Ascending aorta (tissue), 2 donors: Measurements from ENCODE around the gene CRB2. TPM values are rescaled to one million over a fixed set of nuclear protein-coding genes. Genes with fewer than 3 reads are reported as not detected.

Experiments
- DNase-seq, 2 donors: peaks; one replicate each; pipeline ENCODE4 v3.0.0-alpha.2; 2019; ENCODE audit warnings: low spot score in 2 of 2
- H3K27ac ChIP-seq, 2 donors: fragments of 200-600 bp; sonication (generic); one replicate each; pipeline ENCODE4 v1.5.1; 2016 to 2017; ENCODE audit warnings: mild to moderate bottlenecking in 1 of 2
- H3K27me3 ChIP-seq: fragments of 200-600 bp; sonication (generic); one replicate; pipeline ENCODE4 v1.5.1; 2017
- H3K36me3 ChIP-seq, 2 donors: fragments of 200-600 bp; sonication (generic); one replicate each; pipeline ENCODE4 v1.5.1; 2016
- H3K4me1 ChIP-seq, 2 donors: fragments of 200-600 bp; sonication (generic); one replicate each; pipeline ENCODE4 v1.5.1; 2016 to 2017; ENCODE audit warnings: mild to moderate bottlenecking in 1 of 2
- H3K4me3 ChIP-seq, 2 donors: fragments of 200-600 bp; sonication (generic); one replicate each; pipeline ENCODE4 v1.5.1; 2016 to 2017; ENCODE audit warnings: mild to moderate bottlenecking in 1 of 2
- H3K9me3 ChIP-seq, 2 donors: fragments of 200-600 bp; sonication (generic); one replicate each; pipeline ENCODE4 v1.5.1; 2016
- CTCF ChIP-seq, 3 experiments: fragments of 200-600 bp in 2 of 3; fragments of 450-650 bp in 1 of 3; sonication (generic) in 2 of 3; IDR thresholded peaks; one replicate each; pipeline ENCODE4 v1.5.1; 2016 to 2019; ENCODE audit warnings: antibody characterized with exemption in 3 of 3, mild to moderate bottlenecking in 1 of 3, moderate library complexity in 1 of 3
- intact Hi-C: fragments of 100-400 bp; cut with DNase I; formaldehyde crosslinking; loops from one replicate; pipeline ENCODE4 v1.15.1; 2023
- total RNA-seq: library from RNA; depleted of rRNA; stranded (reverse); fragments of >200 nt; gene quantifications from one replicate; pipeline ENCODE4 v1.1.0, GENCODE V29; 2016

CRB2 gene
- total RNA-seq, 1 donor from 2014 or later: not detected

- Histone ChIP-seq H3K27ac (no peak overlapping the region), H3K4me3 (no peak overlapping the region), H3K27me3 (no peaks in the 10 kb centered on the region), H3K36me3 (no peaks in the 10 kb centered on the region), H3K4me1 (no peaks in the 10 kb centered on the region), H3K9me3 (no peaks in the 10 kb centered on the region)
- no peak for TF ChIP-seq CTCF (IDR thresholded peaks at IDR 0.05)
- intact Hi-C loops: no loop called here
- DNase-seq: no peak
These were observed 19.0 kb upstream of the CRB2 start for GRCh38 chr9:123336959-123337358.

GRCh38 chr9:123337971-123338370 is 18.0 kb upstream of the CRB2 start:
- Histone ChIP-seq H3K9me3 (no peaks in the 10 kb centered on the region), H3K4me1 (no peaks in the 10 kb centered on the region), H3K4me3 (no peak overlapping the region), H3K27me3 (no peaks in the 10 kb centered on the region), H3K36me3 (no peaks in the 10 kb centered on the region), H3K27ac (no peak overlapping the region)
- intact Hi-C loops: no loop called here
- no peak for DNase-seq
- TF ChIP-seq CTCF (IDR thresholded peaks at IDR 0.05): no peak

GRCh38 chr9:123338710-123339665 is 17.0 kb upstream of the CRB2 start:
- no peak for TF ChIP-seq CTCF (IDR thresholded peaks at IDR 0.05)
- no peak overlapping the region for H3K27ac ChIP-seq
- DNase-seq: no peak
- intact Hi-C loops: no loop called here
- no peaks in the 10 kb centered on the region for H3K36me3 ChIP-seq
- H3K9me3 ChIP-seq: no peaks in the 10 kb centered on the region
- no peaks in the 10 kb centered on the region for H3K27me3 ChIP-seq
- no peaks in the 10 kb centered on the region for H3K4me1 ChIP-seq
- peak overlapping the region; percentile 30 to 57 for H3K4me3 ChIP-seq

GRCh38 chr9:123339666-123340510 is 16.1 kb upstream of the CRB2 start:
- Histone ChIP-seq H3K36me3 (no peaks in the 10 kb centered on the region), H3K27ac (no peak overlapping the region), H3K9me3 (no peaks in the 10 kb centered on the region), H3K4me1 (no peaks in the 10 kb centered on the region), H3K27me3 (no peaks in the 10 kb centered on the region), H3K4me3 (peak overlapping the region; percentile 30 to 57)
- no peak for TF ChIP-seq CTCF (IDR thresholded peaks at IDR 0.05)
- no peak for DNase-seq
- intact Hi-C loops: no loop called here

GRCh38 chr9:123341816-123342215 is 14.2 kb upstream of the CRB2 start:
- H3K9me3 ChIP-seq: no peaks in the 10 kb centered on the region
- no peaks in the 10 kb centered on the region for H3K36me3 ChIP-seq
- H3K27ac ChIP-seq: no peak overlapping the region
- intact Hi-C loops: no loop called here
- H3K27me3 ChIP-seq: no peaks in the 10 kb centered on the region
- no peak for TF ChIP-seq CTCF (IDR thresholded peaks at IDR 0.05)
- no peak overlapping the region for H3K4me3 ChIP-seq
- H3K4me1 ChIP-seq: no peaks in the 10 kb centered on the region
- no peak for DNase-seq
